NB4 (cell line): Measurements from ENCODE around the gene CRTAC1.

Experiments
- CTCF ChIP-seq: IDR thresholded peaks from one replicate; pipeline ENCODE4 v1.5.1; 2012; ENCODE audit warnings: low read depth, low read length
- MAX ChIP-seq: IDR thresholded peaks from 2 replicates; pipeline ENCODE4 v1.6.1; 2011; ENCODE audit warnings: low read depth, low read length

GRCh38 chr10:97975598-97975997 lies 54.8 kb downstream of the CRTAC1 start:
- TF ChIP-seq CTCF: no peak
- no peak for TF ChIP-seq MAX
